ENCODE data around the gene DDX49.

The DDX49 gene

DNA sequence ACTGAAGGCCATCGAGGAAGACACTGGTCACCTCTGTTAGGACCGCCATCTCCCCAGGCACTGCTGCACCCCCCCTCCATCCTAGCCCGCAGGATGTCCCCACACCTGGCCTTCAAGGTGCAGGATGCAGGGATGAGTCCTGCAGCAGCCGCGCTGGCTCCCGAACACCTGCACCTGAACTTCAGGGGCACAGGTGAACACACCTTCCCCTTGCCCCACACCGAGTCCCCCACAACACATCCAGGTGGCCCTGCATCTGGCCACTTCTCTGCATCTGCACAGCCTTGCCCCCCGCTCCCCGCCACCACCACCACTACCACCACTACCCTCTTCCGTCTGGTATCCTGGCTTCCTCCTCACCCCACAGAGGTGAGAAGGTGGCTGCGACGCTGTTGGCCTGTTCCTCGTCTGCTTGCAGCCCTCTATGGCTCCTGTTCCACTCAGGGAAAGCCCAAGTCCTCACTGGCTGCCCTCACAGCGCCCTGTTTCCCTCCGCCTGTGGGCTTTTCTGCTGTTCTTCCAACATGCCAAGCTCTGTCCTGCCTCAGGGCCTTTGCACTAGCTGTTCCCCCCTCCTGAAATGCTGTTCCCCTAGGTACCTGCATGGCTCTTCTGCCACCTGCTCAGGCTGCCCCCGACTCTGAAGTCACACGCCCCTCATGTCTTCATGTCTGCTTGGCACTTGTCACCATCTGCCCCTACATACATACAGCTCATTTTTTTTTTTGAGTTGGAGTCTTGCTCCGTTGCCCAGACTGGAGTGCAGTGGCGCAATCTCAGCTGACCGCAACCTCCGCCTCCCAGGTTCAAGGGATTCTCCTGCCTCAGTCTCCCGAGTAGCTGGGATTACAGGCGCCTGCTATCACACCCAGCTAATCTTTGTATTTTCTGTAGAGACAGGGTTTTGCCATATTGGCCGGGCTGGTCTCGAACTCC, 22.2 kb upstream of the DDX49 start:
- Histone ChIP-seq H3F3A (ENCODE audit: insufficient read depth, low read length) (no peaks in the 10 kb centered on the region), H3K4me1 (ENCODE audit: low read length) (no peaks in the 10 kb centered on the region), H3K27ac (ENCODE audit: low read length) (no peak overlapping the region), H3K4me2 (ENCODE audit: low read depth, low read length) (no peak overlapping the region), H3K36me3 (replicated peaks; ENCODE audit: insufficient read depth, low read length) (no peaks in the 10 kb centered on the region), H3K9me2 (replicated peaks; ENCODE audit: insufficient read depth, low read length) (no peaks in the 10 kb centered on the region), H3K27me3 (replicated peaks; ENCODE audit: insufficient read depth, low read length) (peaks cover 36% of the 10 kb centered on the region), H3K4me3 (ENCODE audit: low read length) (no peak overlapping the region), H2AFZ (ENCODE audit: low read length) (no peak overlapping the region), H3K9me3 (replicated peaks; ENCODE audit: insufficient read depth, low read length) (no peaks in the 10 kb centered on the region), H3K9ac (ENCODE audit: low read length) (no peak overlapping the region), H3K79me2 (ENCODE audit: low read length) (no peaks in the 10 kb centered on the region), H4K20me1 (ENCODE audit: insufficient read depth, low read length) (no peaks in the 10 kb centered on the region)
- DNase-seq: no peak
- TF ChIP-seq EZH2phosphoT487 (IDR thresholded peaks at IDR 0.05; ENCODE audit: low read length) (no peak), EZH2 (optimal IDR thresholded peaks at IDR 0.05; ENCODE audit: low read depth, low read length) (no peak), CTCF (IDR thresholded peaks at IDR 0.05; ENCODE audit: low read length) (no peak)

DNA sequence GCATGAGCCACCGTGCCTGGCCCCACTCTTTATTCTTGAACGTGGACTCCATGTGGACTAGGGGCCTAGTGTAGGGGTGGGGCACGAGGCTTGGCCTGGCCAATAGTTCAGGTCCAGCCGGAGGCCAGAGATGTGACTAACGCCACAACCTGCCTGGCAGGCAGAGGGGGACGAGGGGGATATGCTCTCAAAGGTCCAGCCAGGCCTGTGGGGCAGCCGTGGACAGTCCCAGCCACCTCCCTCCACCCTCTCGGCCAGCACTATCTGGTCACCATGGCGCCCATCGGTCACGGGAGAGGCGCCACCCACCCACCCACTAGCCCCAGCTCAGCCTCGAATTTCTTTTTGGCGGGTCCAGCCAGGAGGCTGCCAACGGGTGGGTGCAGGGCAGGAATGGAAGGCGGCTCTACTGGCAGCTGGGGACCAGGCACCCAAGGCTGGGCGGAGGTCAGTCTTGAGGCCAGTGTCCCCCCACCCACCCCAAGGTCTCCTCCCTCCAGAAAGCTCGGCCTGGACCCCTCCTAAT, 21.4 kb upstream of the DDX49 start:
- Histone ChIP-seq H3K9ac (ENCODE audit: low read length) (no peak overlapping the region), H3F3A (ENCODE audit: insufficient read depth, low read length) (no peaks in the 10 kb centered on the region), H3K36me3 (replicated peaks; ENCODE audit: insufficient read depth, low read length) (no peaks in the 10 kb centered on the region), H2AFZ (ENCODE audit: low read length) (no peak overlapping the region), H3K4me3 (ENCODE audit: low read length) (no peak overlapping the region), H3K4me2 (ENCODE audit: low read depth, low read length) (no peak overlapping the region), H3K27ac (ENCODE audit: low read length) (no peak overlapping the region), H3K27me3 (replicated peaks; ENCODE audit: insufficient read depth, low read length) (peaks cover 31% of the 10 kb centered on the region), H3K9me2 (replicated peaks; ENCODE audit: insufficient read depth, low read length) (no peaks in the 10 kb centered on the region), H3K4me1 (ENCODE audit: low read length) (no peaks in the 10 kb centered on the region), H4K20me1 (ENCODE audit: insufficient read depth, low read length) (no peaks in the 10 kb centered on the region), H3K79me2 (ENCODE audit: low read length) (no peaks in the 10 kb centered on the region), H3K9me3 (replicated peaks; ENCODE audit: insufficient read depth, low read length) (no peaks in the 10 kb centered on the region)
- TF ChIP-seq EZH2phosphoT487 (IDR thresholded peaks at IDR 0.05; ENCODE audit: low read length) (no peak), EZH2 (optimal IDR thresholded peaks at IDR 0.05; ENCODE audit: low read depth, low read length) (no peak), CTCF (IDR thresholded peaks at IDR 0.05; ENCODE audit: low read length) (no peak)
- DNase-seq: no peak

GRCh38 chr19:18898607-18899408, 20.7 kb upstream of the DDX49 start:
- H2AFZ ChIP-seq (ENCODE audit: low read length): no peak overlapping the region
- H3K79me2 ChIP-seq (ENCODE audit: low read length): no peaks in the 10 kb centered on the region
- no peak overlapping the region for H3K4me2 ChIP-seq (ENCODE audit: low read depth, low read length)
- H3K27me3 ChIP-seq (replicated peaks; ENCODE audit: insufficient read depth, low read length): peaks cover 24% of the 10 kb centered on the region
- H3K9me3 ChIP-seq (replicated peaks; ENCODE audit: insufficient read depth, low read length): no peaks in the 10 kb centered on the region
- H3K9ac ChIP-seq (ENCODE audit: low read length): no peak overlapping the region
- H3K4me3 ChIP-seq (ENCODE audit: low read length): no peak overlapping the region
- H3K27ac ChIP-seq (ENCODE audit: low read length): no peak overlapping the region
- no peaks in the 10 kb centered on the region for H3F3A ChIP-seq (ENCODE audit: insufficient read depth, low read length)
- no peaks in the 10 kb centered on the region for H4K20me1 ChIP-seq (ENCODE audit: insufficient read depth, low read length)
- DNase-seq: no peak
- TF ChIP-seq EZH2phosphoT487 (IDR thresholded peaks at IDR 0.05; ENCODE audit: low read length): no peak
- no peak for TF ChIP-seq CTCF (IDR thresholded peaks at IDR 0.05; ENCODE audit: low read length)
- TF ChIP-seq EZH2 (optimal IDR thresholded peaks at IDR 0.05; ENCODE audit: low read depth, low read length): no peak
- no peaks in the 10 kb centered on the region for H3K36me3 ChIP-seq (replicated peaks; ENCODE audit: insufficient read depth, low read length)
- no peaks in the 10 kb centered on the region for H3K4me1 ChIP-seq (ENCODE audit: low read length)
- H3K9me2 ChIP-seq (replicated peaks; ENCODE audit: insufficient read depth, low read length): no peaks in the 10 kb centered on the region
